ENCODE data around the gene FNDC3B.

DNA sequence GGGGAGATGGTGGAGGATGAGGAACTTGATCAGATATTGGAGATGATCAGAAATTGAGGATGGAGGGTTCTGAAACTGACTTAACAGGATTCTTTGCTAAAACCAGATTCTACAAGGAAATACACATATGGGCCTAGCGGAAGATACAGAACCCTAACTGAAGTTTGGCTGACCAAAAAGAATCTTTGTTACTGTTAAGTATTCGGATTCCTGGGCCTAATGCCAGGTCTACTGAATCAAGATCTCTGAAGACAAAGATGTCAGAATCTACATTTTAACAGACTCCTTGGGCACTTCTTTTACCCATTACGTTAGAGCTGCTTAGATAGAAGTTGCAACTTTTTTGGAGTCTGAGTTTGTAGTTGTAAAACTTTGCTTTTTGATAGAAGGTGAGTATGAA, 137.7 kb downstream of the FNDC3B start:
- no peak for TF ChIP-seq POLR2AphosphoS2 (IDR thresholded peaks at IDR 0.05; ENCODE audit: low read length)
- TF ChIP-seq, protein P1, sequence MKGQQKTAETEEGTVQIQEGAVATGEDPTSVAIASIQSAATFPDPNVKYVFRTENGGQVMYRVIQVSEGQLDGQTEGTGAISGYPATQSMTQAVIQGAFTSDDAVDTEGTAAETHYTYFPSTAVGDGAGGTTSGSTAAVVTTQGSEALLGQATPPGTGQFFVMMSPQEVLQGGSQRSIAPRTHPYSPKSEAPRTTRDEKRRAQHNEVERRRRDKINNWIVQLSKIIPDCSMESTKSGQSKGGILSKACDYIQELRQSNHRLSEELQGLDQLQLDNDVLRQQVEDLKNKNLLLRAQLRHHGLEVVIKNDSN (CRISPR knock-in tag; IDR thresholded peaks at IDR 0.05) = no peak
- no peak for TF ChIP-seq POLR2A (conservative IDR thresholded peaks at IDR 0.05)
- TF ChIP-seq BHLHE40 (IDR thresholded peaks at IDR 0.05; ENCODE audit: low read length) = no peak
- no peak for TF ChIP-seq ZNF384 (IDR thresholded peaks at IDR 0.05; ENCODE audit: low read depth, low read length)
- TF ChIP-seq, protein P2, sequence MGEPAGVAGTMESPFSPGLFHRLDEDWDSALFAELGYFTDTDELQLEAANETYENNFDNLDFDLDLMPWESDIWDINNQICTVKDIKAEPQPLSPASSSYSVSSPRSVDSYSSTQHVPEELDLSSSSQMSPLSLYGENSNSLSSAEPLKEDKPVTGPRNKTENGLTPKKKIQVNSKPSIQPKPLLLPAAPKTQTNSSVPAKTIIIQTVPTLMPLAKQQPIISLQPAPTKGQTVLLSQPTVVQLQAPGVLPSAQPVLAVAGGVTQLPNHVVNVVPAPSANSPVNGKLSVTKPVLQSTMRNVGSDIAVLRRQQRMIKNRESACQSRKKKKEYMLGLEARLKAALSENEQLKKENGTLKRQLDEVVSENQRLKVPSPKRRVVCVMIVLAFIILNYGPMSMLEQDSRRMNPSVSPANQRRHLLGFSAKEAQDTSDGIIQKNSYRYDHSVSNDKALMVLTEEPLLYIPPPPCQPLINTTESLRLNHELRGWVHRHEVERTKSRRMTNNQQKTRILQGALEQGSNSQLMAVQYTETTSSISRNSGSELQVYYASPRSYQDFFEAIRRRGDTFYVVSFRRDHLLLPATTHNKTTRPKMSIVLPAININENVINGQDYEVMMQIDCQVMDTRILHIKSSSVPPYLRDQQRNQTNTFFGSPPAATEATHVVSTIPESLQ (CRISPR knock-in tag; IDR thresholded peaks at IDR 0.05) = no peak
- TF ChIP-seq RBM17 (IDR thresholded peaks at IDR 0.05; ENCODE audit: borderline replicate concordance, low read depth, low read length) = no peak
- no peak for TF ChIP-seq ZNF133 (CRISPR knock-in tag; IDR thresholded peaks at IDR 0.05)
- TF ChIP-seq, protein P3, sequence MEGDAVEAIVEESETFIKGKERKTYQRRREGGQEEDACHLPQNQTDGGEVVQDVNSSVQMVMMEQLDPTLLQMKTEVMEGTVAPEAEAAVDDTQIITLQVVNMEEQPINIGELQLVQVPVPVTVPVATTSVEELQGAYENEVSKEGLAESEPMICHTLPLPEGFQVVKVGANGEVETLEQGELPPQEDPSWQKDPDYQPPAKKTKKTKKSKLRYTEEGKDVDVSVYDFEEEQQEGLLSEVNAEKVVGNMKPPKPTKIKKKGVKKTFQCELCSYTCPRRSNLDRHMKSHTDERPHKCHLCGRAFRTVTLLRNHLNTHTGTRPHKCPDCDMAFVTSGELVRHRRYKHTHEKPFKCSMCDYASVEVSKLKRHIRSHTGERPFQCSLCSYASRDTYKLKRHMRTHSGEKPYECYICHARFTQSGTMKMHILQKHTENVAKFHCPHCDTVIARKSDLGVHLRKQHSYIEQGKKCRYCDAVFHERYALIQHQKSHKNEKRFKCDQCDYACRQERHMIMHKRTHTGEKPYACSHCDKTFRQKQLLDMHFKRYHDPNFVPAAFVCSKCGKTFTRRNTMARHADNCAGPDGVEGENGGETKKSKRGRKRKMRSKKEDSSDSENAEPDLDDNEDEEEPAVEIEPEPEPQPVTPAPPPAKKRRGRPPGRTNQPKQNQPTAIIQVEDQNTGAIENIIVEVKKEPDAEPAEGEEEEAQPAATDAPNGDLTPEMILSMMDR (IDR thresholded peaks at IDR 0.05 in 2 of 3, conservative IDR thresholded peaks at IDR 0.05 in 1 of 3; ENCODE audit: insufficient read depth in 2 of 3, low read depth in 1 of 3, low read length in 3 of 3) = no peak
- TF ChIP-seq MYNN (IDR thresholded peaks at IDR 0.05) = no peak
- no peak for TF ChIP-seq MYNN (CRISPR knock-in tag; IDR thresholded peaks at IDR 0.05)
- TF ChIP-seq SRSF9 (IDR thresholded peaks at IDR 0.05; ENCODE audit: borderline replicate concordance, low read depth, low read length) = no peak
